ENCODE data around the gene FSD1L. TPM values are rescaled to one million over a fixed set of nuclear protein-coding genes. Genes with fewer than 3 reads are reported as not detected.
A peak's percentile ranks its signal among the peaks of the same experiment; 100 is the strongest.

Gene FSD1L
- total RNA-seq, 1 donor from 2014 or later: 19.8 TPM

DNA sequence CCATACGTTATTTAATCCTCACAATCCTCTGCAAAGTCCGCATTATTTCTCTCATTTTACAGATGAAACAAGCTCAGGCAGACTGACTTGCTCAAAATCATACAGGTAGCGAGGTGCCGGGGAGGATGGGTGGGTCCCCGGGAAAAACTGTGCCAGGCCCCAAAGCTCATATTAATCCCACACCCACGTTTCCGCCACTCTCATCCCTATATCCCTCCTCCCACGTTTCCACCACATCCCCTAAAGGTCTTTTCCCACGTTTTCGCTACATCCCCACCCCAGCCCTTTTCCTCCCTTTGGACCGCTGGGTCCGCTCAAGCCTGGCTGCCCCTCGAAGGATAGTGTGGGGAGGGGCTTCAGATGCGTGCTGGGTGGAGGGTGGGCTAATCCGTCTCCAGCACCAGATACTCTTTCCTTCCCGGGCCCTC lies 434 bp upstream of the FSD1L start:
- Histone ChIP-seq H3K9ac (no peak overlapping the region), H3K4me1 (peaks cover 13% of the 10 kb centered on the region), H3K79me2 (ENCODE audit: low read depth) (peaks cover 42% of the 10 kb centered on the region), H3K27me3 (no peaks in the 10 kb centered on the region), H3F3A (ENCODE audit: low read depth) (peaks cover 23% of the 10 kb centered on the region), H3K4me3 (peak overlapping the region; percentile 83), H3K4me2 (peak overlapping the region; percentile 95), H3K9me3 (ENCODE audit: low read depth) (no peaks in the 10 kb centered on the region), H3K27ac (no peak overlapping the region), H4K20me1 (ENCODE audit: low read depth) (peaks cover 33% of the 10 kb centered on the region), H3K36me3 (no peaks in the 10 kb centered on the region), H2AFZ (replicated peaks) (peak overlapping the region; percentile 86)
- Mint-ChIP-seq H3K4me1 (peaks cover 39% of the 10 kb centered on the region), H3K36me3 (peaks cover 11% of the 10 kb centered on the region), H3K9me3 (peaks cover 7% of the 10 kb centered on the region), H3K27ac (peak overlapping the region; percentile 91), H3K27me3 (ENCODE audit: insufficient read depth, low read depth) (no peaks in the 10 kb centered on the region), H3K4me3 (peak overlapping the region; percentile 97)
- no peak for DNase-seq (ENCODE audit: low spot score)
- TF ChIP-seq EZH2 (IDR thresholded peaks at IDR 0.05) (no peak), EZH2phosphoT487 (IDR thresholded peaks at IDR 0.05) (no peak)
- TF ChIP-seq, protein P1, sequence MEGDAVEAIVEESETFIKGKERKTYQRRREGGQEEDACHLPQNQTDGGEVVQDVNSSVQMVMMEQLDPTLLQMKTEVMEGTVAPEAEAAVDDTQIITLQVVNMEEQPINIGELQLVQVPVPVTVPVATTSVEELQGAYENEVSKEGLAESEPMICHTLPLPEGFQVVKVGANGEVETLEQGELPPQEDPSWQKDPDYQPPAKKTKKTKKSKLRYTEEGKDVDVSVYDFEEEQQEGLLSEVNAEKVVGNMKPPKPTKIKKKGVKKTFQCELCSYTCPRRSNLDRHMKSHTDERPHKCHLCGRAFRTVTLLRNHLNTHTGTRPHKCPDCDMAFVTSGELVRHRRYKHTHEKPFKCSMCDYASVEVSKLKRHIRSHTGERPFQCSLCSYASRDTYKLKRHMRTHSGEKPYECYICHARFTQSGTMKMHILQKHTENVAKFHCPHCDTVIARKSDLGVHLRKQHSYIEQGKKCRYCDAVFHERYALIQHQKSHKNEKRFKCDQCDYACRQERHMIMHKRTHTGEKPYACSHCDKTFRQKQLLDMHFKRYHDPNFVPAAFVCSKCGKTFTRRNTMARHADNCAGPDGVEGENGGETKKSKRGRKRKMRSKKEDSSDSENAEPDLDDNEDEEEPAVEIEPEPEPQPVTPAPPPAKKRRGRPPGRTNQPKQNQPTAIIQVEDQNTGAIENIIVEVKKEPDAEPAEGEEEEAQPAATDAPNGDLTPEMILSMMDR (IDR thresholded peaks at IDR 0.05): no peak

DNA sequence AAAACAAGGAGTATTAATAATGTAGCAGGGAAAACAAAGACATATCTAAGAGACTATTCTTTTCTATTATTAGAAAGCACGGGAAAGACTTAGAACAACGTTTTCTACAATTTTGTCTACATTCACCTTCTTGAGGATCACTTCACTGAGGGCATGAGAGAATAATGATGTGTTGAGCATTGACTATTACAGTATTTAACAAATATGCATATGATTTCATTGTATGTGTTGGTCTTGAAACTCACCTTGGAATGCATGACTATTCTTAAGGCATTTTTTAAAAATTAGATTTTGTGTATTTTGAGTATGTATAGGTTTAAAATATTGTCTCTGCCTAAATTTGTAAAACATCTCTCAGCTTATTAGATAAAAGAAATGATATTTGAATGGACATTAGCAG lies 1.2 kb downstream of the FSD1L start:
- H2AFZ ChIP-seq (replicated peaks): peak overlapping the region; percentile 86
- H3K9ac ChIP-seq: peak overlapping the region; percentile 70
- H3K79me2 ChIP-seq (ENCODE audit: low read depth): peaks cover 59% of the 10 kb centered on the region
- H3K27me3 Mint-ChIP-seq (ENCODE audit: insufficient read depth, low read depth): peaks cover 2% of the 10 kb centered on the region
- no peaks in the 10 kb centered on the region for H3K36me3 ChIP-seq
- peaks cover 23% of the 10 kb centered on the region for H3F3A ChIP-seq (ENCODE audit: low read depth)
- H3K27ac ChIP-seq: no peak overlapping the region
- H3K9me3 ChIP-seq (ENCODE audit: low read depth): no peaks in the 10 kb centered on the region
- peaks cover 13% of the 10 kb centered on the region for H3K4me1 ChIP-seq
- TF ChIP-seq EZH2phosphoT487 (IDR thresholded peaks at IDR 0.05): no peak
- no peak for TF ChIP-seq EZH2 (IDR thresholded peaks at IDR 0.05)
- TF ChIP-seq, protein P1 (IDR thresholded peaks at IDR 0.05): no peak
- H3K4me2 ChIP-seq: peak overlapping the region; percentile 95
- peak overlapping the region; percentile 83 for H3K4me3 ChIP-seq
- peak overlapping the region; percentile 97 for H3K4me3 Mint-ChIP-seq
- H3K9me3 Mint-ChIP-seq: peaks cover 9% of the 10 kb centered on the region
- H3K27me3 ChIP-seq: no peaks in the 10 kb centered on the region
- H3K36me3 Mint-ChIP-seq: peaks cover 16% of the 10 kb centered on the region
- peaks cover 49% of the 10 kb centered on the region for H4K20me1 ChIP-seq (ENCODE audit: low read depth)
- H3K27ac Mint-ChIP-seq: peak overlapping the region; percentile 98
- DNase-seq (ENCODE audit: low spot score): no peak
- peaks cover 38% of the 10 kb centered on the region for H3K4me1 Mint-ChIP-seq

DNA sequence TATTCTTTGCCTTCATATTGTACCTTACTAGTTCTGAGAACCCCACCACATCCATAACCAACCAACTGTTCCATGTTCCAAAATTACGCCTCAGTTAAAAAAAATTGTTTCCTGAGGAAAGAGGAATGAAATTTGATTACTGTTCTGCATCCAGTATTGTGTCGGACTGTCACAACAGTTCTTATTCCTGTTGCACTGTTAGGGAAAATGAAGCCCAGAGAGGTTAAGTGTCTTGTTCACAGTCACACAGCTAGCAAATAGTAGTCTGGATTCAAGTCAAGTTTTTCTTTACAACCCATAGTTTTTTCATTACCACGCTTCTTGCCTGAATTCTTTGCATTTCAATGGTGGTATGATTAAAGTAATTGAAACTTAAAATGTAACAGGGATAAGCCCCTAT lies 4.4 kb downstream of the FSD1L start:
- H3K9me3 Mint-ChIP-seq: peaks cover 17% of the 10 kb centered on the region
- H3K27ac Mint-ChIP-seq: no peak overlapping the region
- no peak for DNase-seq (ENCODE audit: low spot score)
- no peak overlapping the region for H3K4me3 Mint-ChIP-seq
- Histone ChIP-seq H3K27ac (no peak overlapping the region), H3K9me3 (ENCODE audit: low read depth) (no peaks in the 10 kb centered on the region), H3K4me3 (no peak overlapping the region), H3F3A (ENCODE audit: low read depth) (peaks cover 23% of the 10 kb centered on the region), H3K4me1 (peaks cover 13% of the 10 kb centered on the region), H3K79me2 (ENCODE audit: low read depth) (peaks cover 90% of the 10 kb centered on the region), H3K27me3 (no peaks in the 10 kb centered on the region), H3K36me3 (no peaks in the 10 kb centered on the region), H2AFZ (replicated peaks) (no peak overlapping the region), H3K4me2 (no peak overlapping the region), H3K9ac (no peak overlapping the region), H4K20me1 (ENCODE audit: low read depth) (peaks cover 79% of the 10 kb centered on the region)
- peaks cover 32% of the 10 kb centered on the region for H3K36me3 Mint-ChIP-seq
- TF ChIP-seq EZH2 (IDR thresholded peaks at IDR 0.05) (no peak), EZH2phosphoT487 (IDR thresholded peaks at IDR 0.05) (no peak)
- TF ChIP-seq, protein P1 (IDR thresholded peaks at IDR 0.05): no peak
- H3K4me1 Mint-ChIP-seq: peaks cover 35% of the 10 kb centered on the region
- peaks cover 4% of the 10 kb centered on the region for H3K27me3 Mint-ChIP-seq (ENCODE audit: insufficient read depth, low read depth)

Measured in neural progenitor cell (in vitro differentiated cells).